ENCODE measurements around the gene MARK3. TPM values are rescaled to one million over a fixed set of nuclear protein-coding genes. Genes with fewer than 3 reads are reported as not detected.
A peak's percentile ranks its signal among the peaks of the same experiment; 100 is the strongest.

MARK3 gene
- polyA plus RNA-seq, 3 donors = 29.3 to 163 (median 44.7) TPM

DNA sequence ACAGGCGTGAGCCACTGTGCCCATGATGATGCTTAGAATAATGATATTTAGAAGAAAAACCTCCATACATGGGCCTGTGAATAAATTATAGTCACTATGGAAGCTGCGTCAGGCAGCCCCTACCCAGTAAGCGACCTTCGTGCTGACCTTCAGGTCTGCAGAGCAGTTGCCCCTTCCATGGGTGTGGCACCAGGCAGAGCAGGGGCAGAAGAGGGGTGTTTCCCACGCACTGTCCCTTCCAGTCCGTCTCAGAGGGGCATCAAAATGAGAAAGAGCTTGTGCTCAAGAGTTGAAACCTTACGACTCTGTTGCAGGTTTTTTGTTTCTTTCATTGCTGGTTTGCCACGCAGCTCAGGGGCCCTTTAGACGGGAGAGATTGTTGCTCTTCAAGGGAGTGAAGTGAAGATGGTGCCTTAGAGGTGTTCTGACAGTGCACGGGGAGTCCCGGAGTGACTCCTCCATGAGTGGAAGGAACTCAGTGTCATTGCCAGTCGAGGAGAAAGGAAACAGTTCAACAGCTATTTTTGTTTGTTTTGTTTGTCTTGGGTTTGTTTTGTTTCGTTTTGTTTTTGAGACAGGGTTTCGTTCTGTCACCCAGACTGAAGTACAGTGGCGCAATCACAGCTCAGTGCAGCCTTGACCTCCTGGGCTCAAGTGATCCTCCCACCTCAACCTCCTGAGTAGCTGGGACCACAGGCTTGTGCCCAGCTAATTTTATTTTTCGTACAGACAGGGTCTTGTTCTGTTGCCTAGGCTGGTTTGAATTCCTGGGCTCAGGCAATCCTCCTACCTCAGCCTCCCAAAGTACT lies 123.5 kb downstream of the MARK3 start:
- no peak overlapping the region for H3K4me2 ChIP-seq (replicated peaks; ENCODE audit: extremely low read depth, low read length, poor library complexity, severe bottlenecking)
- no peaks in the 10 kb centered on the region for H3K9me3 ChIP-seq (replicated peaks in 1 of 2; ENCODE audit: control insufficient read depth in 1 of 2, insufficient read depth in 1 of 2, low read length in 2 of 2)
- H4K20me1 ChIP-seq (ENCODE audit: insufficient read depth, low read length) = peaks cover 35% of the 10 kb centered on the region
- H3K4me3 Mint-ChIP-seq = no peak overlapping the region
- H3K36me3 ChIP-seq (replicated peaks in 1 of 2; ENCODE audit: control insufficient read depth in 1 of 2, insufficient read depth in 2 of 2, low read length in 2 of 2) = peaks cover 36 to 78% of the 10 kb centered on the region in 2 donors
- H3K27ac ChIP-seq (ENCODE audit: low read depth in 1 of 2, low read length in 2 of 2) = no peak overlapping the region
- intact Hi-C loops (cut with micrococcal nuclease) = no loop called here
- H3K27me3 Mint-ChIP-seq (ENCODE audit: low read depth in 3 of 3) = peaks cover 0 to 2% (median 0%) of the 10 kb centered on the region in 3 donors
- H3K36me3 Mint-ChIP-seq = peaks cover 52 to 81% of the 10 kb centered on the region in 2 donors
- WGBS (ENCODE audit: insufficient coverage) = 95% methylated on average over 11 of the region's 16 CpGs
- no peaks in the 10 kb centered on the region for H3K27me3 ChIP-seq (ENCODE audit: control insufficient read depth in 2 of 2, insufficient read depth in 2 of 2, low read length in 2 of 2)
- no peak overlapping the region for H3K9ac ChIP-seq (ENCODE audit: insufficient read depth, low read length, poor library complexity, severe bottlenecking)
- no peak for TF ChIP-seq CTCF (IDR thresholded peaks at IDR 0.05)
- H2AFZ ChIP-seq (ENCODE audit: insufficient read depth, low read depth, low read length, poor library complexity, severe bottlenecking) = no peak overlapping the region
- DNase-seq = no peak
- H3K9me3 Mint-ChIP-seq = no peaks in the 10 kb centered on the region
- no peaks in the 10 kb centered on the region for H3K79me2 ChIP-seq (ENCODE audit: insufficient read depth, low read length)
- H3K4me3 ChIP-seq (replicated peaks in 1 of 3; ENCODE audit: low read depth in 2 of 3, low read length in 3 of 3) = no peak overlapping the region
- no peaks in the 10 kb centered on the region for H3K4me1 Mint-ChIP-seq
- peak overlapping the region in 4 of 7 donors; percentile 2 to 41 (median 10) for H3K27ac Mint-ChIP-seq
- H3K4me1 ChIP-seq (ENCODE audit: control insufficient read depth in 1 of 2, insufficient read depth in 2 of 2, low read length in 2 of 2) = no peaks in the 10 kb centered on the region

DNA sequence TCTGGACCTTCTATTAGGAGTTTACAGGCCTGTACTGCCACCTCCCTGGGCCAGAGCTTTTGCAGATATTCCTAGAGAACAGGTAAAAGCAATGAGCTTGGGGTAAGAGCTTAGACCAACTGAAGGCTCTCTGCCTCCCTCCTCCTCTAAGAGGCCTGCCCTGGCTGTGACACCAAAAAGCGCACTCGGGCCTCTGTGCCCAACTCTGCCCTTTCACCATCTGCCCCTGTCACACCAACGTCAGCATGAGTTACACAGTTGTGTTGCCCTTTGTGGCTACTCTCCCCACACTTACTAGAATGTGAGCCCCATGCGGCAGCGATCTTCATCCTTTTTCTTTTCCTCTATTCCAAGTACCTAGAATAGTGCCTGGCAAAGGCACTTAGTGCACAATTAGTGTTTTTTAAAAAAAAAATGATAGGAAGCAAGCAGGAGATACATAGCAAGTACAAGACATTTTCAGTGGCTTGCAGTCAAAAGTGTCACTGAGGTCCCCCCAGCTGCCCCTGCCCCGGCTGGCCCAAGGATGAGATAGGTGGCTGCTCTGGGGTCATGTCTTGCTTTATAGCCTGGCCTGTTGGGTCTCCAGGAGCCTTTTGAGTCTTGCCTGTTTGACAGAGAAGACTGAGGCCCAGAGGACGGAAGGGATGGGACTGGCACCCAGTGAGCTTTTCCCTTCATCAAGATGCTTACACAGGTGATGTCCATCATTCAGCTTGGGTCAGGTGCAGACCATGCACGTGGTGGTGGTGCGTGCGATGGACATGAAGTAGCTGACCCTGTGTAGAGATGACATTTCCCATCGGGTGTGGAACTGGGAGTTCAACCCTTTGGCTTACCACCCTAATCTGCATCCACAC lies 124.9 kb downstream of the MARK3 start:
- intact Hi-C loops (cut with micrococcal nuclease) = no loop called here
- H3K4me3 ChIP-seq (replicated peaks in 1 of 3; ENCODE audit: low read depth in 2 of 3, low read length in 3 of 3) = no peak overlapping the region
- H3K27me3 ChIP-seq (ENCODE audit: control insufficient read depth in 2 of 2, insufficient read depth in 2 of 2, low read length in 2 of 2) = no peaks in the 10 kb centered on the region
- Mint-ChIP-seq H3K4me3 (no peak overlapping the region), H3K9me3 (no peaks in the 10 kb centered on the region), H3K36me3 (peaks cover 41 to 71% of the 10 kb centered on the region in 2 donors), H3K27ac (peak overlapping the region in 3 of 7 donors; percentile 38 to 57 (median 53)), H3K4me1 (no peaks in the 10 kb centered on the region), H3K27me3 (ENCODE audit: low read depth in 3 of 3) (peaks cover 0 to 2% (median 0%) of the 10 kb centered on the region in 3 donors)
- TF ChIP-seq CTCF (IDR thresholded peaks at IDR 0.05) = no peak
- peaks cover 40% of the 10 kb centered on the region for H4K20me1 ChIP-seq (ENCODE audit: insufficient read depth, low read length)
- no peak for DNase-seq
- H3K4me1 ChIP-seq (ENCODE audit: control insufficient read depth in 1 of 2, insufficient read depth in 2 of 2, low read length in 2 of 2) = no peaks in the 10 kb centered on the region
- WGBS (ENCODE audit: insufficient coverage) = 97% methylated on average over 5 of the region's 11 CpGs
- H2AFZ ChIP-seq (ENCODE audit: insufficient read depth, low read depth, low read length, poor library complexity, severe bottlenecking) = no peak overlapping the region
- no peaks in the 10 kb centered on the region for H3K9me3 ChIP-seq (replicated peaks in 1 of 2; ENCODE audit: control insufficient read depth in 1 of 2, insufficient read depth in 1 of 2, low read length in 2 of 2)
- no peak overlapping the region for H3K9ac ChIP-seq (ENCODE audit: insufficient read depth, low read length, poor library complexity, severe bottlenecking)
- H3K27ac ChIP-seq (ENCODE audit: low read depth in 1 of 2, low read length in 2 of 2) = no peak overlapping the region
- H3K79me2 ChIP-seq (ENCODE audit: insufficient read depth, low read length) = no peaks in the 10 kb centered on the region
- peaks cover 24 to 65% of the 10 kb centered on the region in 2 donors for H3K36me3 ChIP-seq (replicated peaks in 1 of 2; ENCODE audit: control insufficient read depth in 1 of 2, insufficient read depth in 2 of 2, low read length in 2 of 2)
- no peak overlapping the region for H3K4me2 ChIP-seq (replicated peaks; ENCODE audit: extremely low read depth, low read length, poor library complexity, severe bottlenecking)

All from CD14-positive monocyte (primary cell).